ENCODE data around the gene ZNF496. TPM values are rescaled to one million over a fixed set of nuclear protein-coding genes. Genes with fewer than 3 reads are reported as not detected.

ZNF496 gene
- total RNA-seq, 1 experiment from 2014 or later: 36.4 TPM

- no peaks in the 10 kb centered on the region for H3K4me1 Mint-ChIP-seq (ENCODE audit: low read depth, unreplicated experiment)
- ChIA-PET POLR2A (no interaction called here), CTCF (interaction anchor here (0.7 kb wide), 1 partner anchor 1282 kb away, joined by 5 read pairs; no protein-coding TSS in a partner anchor)
- H3K4me3 ChIP-seq (ENCODE audit: low read depth, low read length): no peak overlapping the region
- no peaks in the 10 kb centered on the region for H3K27me3 ChIP-seq (replicated peaks; ENCODE audit: control insufficient read depth, insufficient read depth, low read length)
- peaks cover 5% of the 10 kb centered on the region for H3K36me3 Mint-ChIP-seq (ENCODE audit: insufficient read depth, unreplicated experiment)
- TF ChIP-seq CTCF (IDR thresholded peaks at IDR 0.05; ENCODE audit: insufficient read depth in 1 of 2, low read depth in 1 of 2, low read length in 1 of 2, severe bottlenecking in 1 of 2, unreplicated experiment in 1 of 2): no peak
- no peaks in the 10 kb centered on the region; the same call in 1 of the 2 replicates for H3K36me3 ChIP-seq (ENCODE audit: control insufficient read depth, insufficient read depth, low read length)
- no peaks in the 10 kb centered on the region for H3K9me3 ChIP-seq
- no peak overlapping the region for H3K4me3 Mint-ChIP-seq (ENCODE audit: unreplicated experiment)
- no peak for DNase-seq
- intact Hi-C loops (cut with micrococcal nuclease; ENCODE audit: unreplicated experiment): no loop called here
- H3K27me3 Mint-ChIP-seq (ENCODE audit: insufficient read depth, unreplicated experiment): no peaks in the 10 kb centered on the region
- no peak overlapping the region for H3K27ac Mint-ChIP-seq (ENCODE audit: unreplicated experiment)
- BruUV-seq (replicated peaks): no TSS peak
- peaks cover 7% of the 10 kb centered on the region for H3K9me3 Mint-ChIP-seq (ENCODE audit: unreplicated experiment)
- H3K4me1 ChIP-seq: no peaks in the 10 kb centered on the region
Measured at GRCh38 chr1:247343801-247344200, 12.1 kb upstream of the ZNF496 start.

GRCh38 chr1:247338723-247339275, 7.1 kb upstream of the ZNF496 start:
- no peak overlapping the region for H3K4me3 ChIP-seq (ENCODE audit: low read depth, low read length)
- H3K27me3 ChIP-seq (replicated peaks; ENCODE audit: control insufficient read depth, insufficient read depth, low read length): no peaks in the 10 kb centered on the region
- DNase-seq: no peak
- no peaks in the 10 kb centered on the region for H3K9me3 ChIP-seq
- H3K36me3 Mint-ChIP-seq (ENCODE audit: insufficient read depth, unreplicated experiment): peaks cover 30% of the 10 kb centered on the region
- POLR2A ChIA-PET: no interaction called here
- H3K4me1 Mint-ChIP-seq (ENCODE audit: low read depth, unreplicated experiment): peaks cover 23% of the 10 kb centered on the region
- no peak for TF ChIP-seq CTCF (IDR thresholded peaks at IDR 0.05; ENCODE audit: insufficient read depth in 1 of 2, low read depth in 1 of 2, low read length in 1 of 2, severe bottlenecking in 1 of 2, unreplicated experiment in 1 of 2)
- H3K4me1 ChIP-seq: 0 out of 2 replicates have a peak, but pooled peaks cover under 1% of the 10 kb centered on the region
- H3K27ac Mint-ChIP-seq (ENCODE audit: unreplicated experiment): no peak overlapping the region
- intact Hi-C loops (cut with micrococcal nuclease; ENCODE audit: unreplicated experiment): no loop called here
- CTCF ChIA-PET: no interaction called here
- H3K9me3 Mint-ChIP-seq (ENCODE audit: unreplicated experiment): no peaks in the 10 kb centered on the region
- BruUV-seq (replicated peaks): no TSS peak
- H3K36me3 ChIP-seq (ENCODE audit: control insufficient read depth, insufficient read depth, low read length): no peaks in the 10 kb centered on the region; the same call in 1 of the 2 replicates
- H3K4me3 Mint-ChIP-seq (ENCODE audit: unreplicated experiment): no peak overlapping the region
- H3K27me3 Mint-ChIP-seq (ENCODE audit: insufficient read depth, unreplicated experiment): no peaks in the 10 kb centered on the region

GRCh38 chr1:247337961-247338360, 6.3 kb upstream of the ZNF496 start:
- TF ChIP-seq CTCF (IDR thresholded peaks at IDR 0.05; ENCODE audit: insufficient read depth in 1 of 2, low read depth in 1 of 2, low read length in 1 of 2, severe bottlenecking in 1 of 2, unreplicated experiment in 1 of 2): no peak
- intact Hi-C loops (cut with micrococcal nuclease; ENCODE audit: unreplicated experiment): no loop called here
- CTCF ChIA-PET: no interaction called here
- Mint-ChIP-seq H3K9me3 (ENCODE audit: unreplicated experiment) (no peaks in the 10 kb centered on the region), H3K27ac (ENCODE audit: unreplicated experiment) (peak overlapping the region; percentile 66), H3K27me3 (ENCODE audit: insufficient read depth, unreplicated experiment) (no peaks in the 10 kb centered on the region), H3K36me3 (ENCODE audit: insufficient read depth, unreplicated experiment) (peaks cover 34% of the 10 kb centered on the region), H3K4me1 (ENCODE audit: low read depth, unreplicated experiment) (peaks cover 31% of the 10 kb centered on the region), H3K4me3 (ENCODE audit: unreplicated experiment) (no peak overlapping the region)
- H3K36me3 ChIP-seq (ENCODE audit: control insufficient read depth, insufficient read depth, low read length): no peaks in the 10 kb centered on the region; the same call in 1 of the 2 replicates
- POLR2A ChIA-PET: no interaction called here
- H3K4me3 ChIP-seq (ENCODE audit: low read depth, low read length): no peak overlapping the region
- no peak for DNase-seq
- no TSS peak for BruUV-seq (replicated peaks)
- H3K9me3 ChIP-seq: no peaks in the 10 kb centered on the region
- no peaks in the 10 kb centered on the region for H3K27me3 ChIP-seq (replicated peaks; ENCODE audit: control insufficient read depth, insufficient read depth, low read length)
- H3K4me1 ChIP-seq: peaks cover 7% of the 10 kb centered on the region
